GM21367 (cell line): ENCODE data around the gene OCIAD2.
"Not testable (repeated sequence)": the region's sequence is repeated elsewhere in the genome, so short reads cannot be mapped to it uniquely, and the experiment has no call there.

ENCODE experiments used
- ATAC-seq: cut with Tn5 transposase; IDR thresholded peaks from one replicate; pipeline ENCODE4 v1.9.1; 2021; ENCODE audit not compliant: unreplicated experiment

OCIAD2 gene

DNA sequence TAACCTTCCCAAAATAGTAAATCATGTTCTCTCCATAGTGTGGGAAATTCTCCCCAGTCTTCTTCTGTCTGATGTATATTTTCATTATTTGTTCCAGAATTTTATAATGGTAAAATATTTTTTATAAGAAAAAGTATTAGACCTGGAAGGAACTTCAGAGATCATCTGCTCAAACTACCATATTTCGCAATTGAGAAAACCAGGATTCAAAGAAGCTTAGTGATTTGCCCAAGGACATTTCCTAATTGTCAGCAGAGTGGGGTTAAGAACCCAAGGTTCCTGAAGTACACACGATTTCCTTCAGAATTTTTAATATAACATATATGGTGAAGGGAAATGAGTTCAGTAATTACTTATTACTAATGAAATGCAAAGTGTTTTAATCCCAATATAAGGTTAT is 51.6 kb downstream of the OCIAD2 start:
- no peak for ATAC-seq

GRCh38 chr4:48854395-48854683 is 52.2 kb downstream of the OCIAD2 start:
- ATAC-seq, result no peak

GRCh38 chr4:48853604-48854394 is 52.8 kb downstream of the OCIAD2 start:
- ATAC-seq, result no peak

GRCh38 chr4:48851651-48852050 is 54.9 kb downstream of the OCIAD2 start:
- ATAC-seq, result no peak

DNA sequence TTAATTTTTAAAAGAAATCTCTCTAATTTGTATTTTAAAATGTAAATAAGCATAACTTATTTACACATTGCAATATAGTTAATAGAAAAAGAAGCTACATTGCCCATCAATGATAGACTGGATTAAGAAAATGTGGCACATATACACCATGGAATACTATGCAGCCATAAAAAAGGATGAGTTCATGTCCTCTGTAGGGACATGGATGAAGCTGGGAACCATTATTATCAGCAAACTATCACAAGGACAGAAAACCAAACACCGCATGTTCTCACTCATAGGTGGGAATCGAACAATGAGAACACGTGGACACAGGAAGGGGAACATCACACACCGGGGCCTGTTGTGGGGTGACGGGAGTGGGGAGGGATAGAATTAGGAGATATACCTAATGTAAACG is 57.8 kb downstream of the OCIAD2 start:
- not testable (repeated sequence) for ATAC-seq

DNA sequence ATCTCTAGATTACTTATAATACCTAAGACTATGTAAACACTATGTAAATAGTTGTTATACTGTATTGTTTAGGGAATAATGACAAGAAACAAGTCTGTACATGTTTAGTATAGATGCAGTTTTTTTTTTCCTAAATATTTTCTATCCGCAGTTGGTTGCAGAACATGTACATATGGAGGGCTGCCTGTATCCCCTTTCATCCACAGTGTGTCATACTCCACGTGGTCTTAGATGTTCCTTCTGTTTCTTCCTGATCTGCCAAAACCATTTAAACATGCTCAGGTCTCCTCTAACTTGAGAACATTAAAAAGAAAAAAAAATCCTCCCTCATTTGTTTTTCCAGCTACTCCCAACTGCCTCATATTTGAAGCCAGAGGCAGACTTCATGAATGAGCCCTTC is 61.7 kb downstream of the OCIAD2 start:
- ATAC-seq, result no peak

GRCh38 chr4:48841045-48841827 is 65.3 kb downstream of the OCIAD2 start:
- ATAC-seq, result no peak

DNA sequence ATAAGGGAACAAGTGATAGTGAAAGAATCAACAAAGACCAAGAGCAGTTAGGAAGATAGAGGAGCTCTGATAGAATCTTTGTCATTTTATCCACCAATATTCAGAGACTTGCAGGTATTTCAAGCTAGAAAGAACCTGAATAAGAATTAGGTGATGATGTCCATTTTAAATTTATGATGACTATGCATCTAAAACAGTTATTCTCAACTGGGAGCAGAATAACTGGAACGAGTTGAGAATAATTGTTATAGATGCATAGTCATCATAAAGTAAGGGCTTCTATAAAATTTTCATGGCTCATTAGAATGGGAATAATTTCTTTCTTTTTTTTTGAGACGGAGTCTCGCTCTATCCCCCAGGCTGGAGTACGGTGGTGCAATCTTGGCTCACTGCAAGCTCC is 69.9 kb downstream of the OCIAD2 start:
- no peak for ATAC-seq
